HG03095 (cell line): ENCODE results near the gene EGFLAM.

Experiments used
- ATAC-seq: cut with Tn5 transposase; IDR thresholded peaks from one replicate; pipeline ENCODE4 v1.9.1; 2021; ENCODE audit warnings: moderate library complexity; ENCODE audit not compliant: unreplicated experiment

The EGFLAM gene

GRCh38 chr5:38265546-38266179 is 7.3 kb downstream of the EGFLAM start:
- peak; percentile 68 for ATAC-seq

DNA sequence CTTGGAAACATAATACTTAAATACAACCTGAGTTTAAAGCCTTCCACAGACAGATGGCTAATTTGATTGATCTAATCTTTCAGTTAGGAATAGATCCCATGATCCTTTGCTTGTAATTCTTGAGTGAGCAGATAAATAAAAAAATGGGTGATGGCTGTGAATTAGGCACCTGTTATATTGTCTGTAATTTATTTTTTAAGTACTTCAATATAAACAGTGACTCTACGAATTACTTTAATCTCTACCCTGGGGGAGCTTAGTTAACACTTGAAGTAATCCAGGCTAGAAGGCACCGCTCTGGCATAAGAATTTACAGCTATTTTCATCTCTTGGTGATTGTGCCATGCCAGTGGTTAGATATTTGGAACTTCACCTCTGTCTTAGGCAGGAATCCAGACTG is 9.0 kb downstream of the EGFLAM start:
- ATAC-seq, result no peak

DNA sequence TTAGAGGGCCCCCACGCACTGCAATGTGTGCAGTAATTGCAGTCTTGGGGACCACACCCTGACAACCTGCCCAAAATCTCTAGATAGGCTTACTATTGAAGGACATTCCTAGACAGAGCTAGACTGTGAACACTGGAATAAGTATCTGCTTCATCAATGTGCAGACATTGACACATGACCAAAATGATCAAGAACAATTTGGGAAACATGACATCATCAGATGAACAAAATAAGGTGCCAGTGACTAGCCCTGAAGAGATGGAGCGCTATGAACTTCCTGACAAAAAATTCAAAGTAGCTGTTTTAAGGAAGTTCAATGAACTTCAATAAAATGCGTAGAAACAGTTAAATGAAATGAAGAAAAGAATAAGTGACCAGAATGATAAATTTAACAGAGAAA is 15.3 kb downstream of the EGFLAM start:
- ATAC-seq, result no peak

DNA sequence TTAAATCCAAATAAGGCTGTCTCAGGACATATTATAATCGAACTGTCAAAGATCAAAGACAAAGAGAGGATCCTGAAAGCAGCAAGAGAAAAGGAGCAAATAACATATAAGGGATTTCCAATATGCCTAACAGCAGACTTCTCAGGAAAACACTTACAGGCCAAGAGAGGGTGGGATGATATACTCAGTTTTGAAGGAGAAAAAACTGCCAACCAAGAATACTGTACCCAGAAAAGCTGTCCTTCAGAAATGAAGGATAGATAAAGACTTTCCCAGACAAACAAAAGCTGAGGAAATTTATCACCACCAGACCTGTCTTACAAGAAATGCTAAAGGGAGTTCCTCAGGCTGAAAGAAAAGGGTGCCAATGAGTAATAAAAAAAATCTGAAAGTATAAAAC is 16.0 kb downstream of the EGFLAM start:
- ATAC-seq, result no peak

DNA sequence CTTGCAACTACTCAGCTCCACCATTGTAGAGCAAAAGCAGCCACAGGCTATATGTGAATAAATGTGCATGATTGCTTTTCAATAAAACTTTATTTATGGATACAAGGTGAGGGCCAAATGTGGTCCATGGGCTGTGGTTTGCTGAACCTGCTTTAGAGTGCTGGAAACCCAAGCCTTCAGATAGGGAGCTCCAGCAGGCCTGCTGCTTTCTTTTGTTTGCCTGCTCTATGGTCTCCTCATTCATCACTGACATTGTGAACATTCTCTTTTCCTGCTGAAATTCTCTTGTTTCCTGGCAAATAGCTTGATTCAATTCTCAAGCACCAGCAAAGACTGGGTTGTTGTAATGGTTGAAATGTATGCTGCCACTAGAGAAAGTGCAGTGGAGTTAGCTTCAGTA is 26.0 kb downstream of the EGFLAM start:
- ATAC-seq, result no peak

DNA sequence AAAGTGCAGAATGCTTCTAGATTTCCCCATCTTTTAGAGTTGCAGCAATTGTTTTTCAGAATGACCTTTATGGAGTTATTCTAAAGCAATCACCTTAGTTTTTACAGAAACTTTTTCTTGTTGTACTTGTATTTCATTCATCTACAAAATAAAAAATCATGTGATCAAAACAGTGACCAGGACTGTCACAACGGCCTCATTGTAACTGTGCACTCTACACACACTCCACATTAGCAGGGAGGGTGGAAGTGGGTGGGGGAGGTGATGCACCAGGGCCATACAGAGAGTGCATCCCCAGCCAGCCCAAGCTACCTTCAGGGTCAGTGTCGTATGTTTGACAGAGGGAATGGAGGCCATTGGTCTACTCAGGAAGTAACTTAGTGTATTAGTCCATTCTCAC is 26.9 kb downstream of the EGFLAM start:
- ATAC-seq, result no peak

DNA sequence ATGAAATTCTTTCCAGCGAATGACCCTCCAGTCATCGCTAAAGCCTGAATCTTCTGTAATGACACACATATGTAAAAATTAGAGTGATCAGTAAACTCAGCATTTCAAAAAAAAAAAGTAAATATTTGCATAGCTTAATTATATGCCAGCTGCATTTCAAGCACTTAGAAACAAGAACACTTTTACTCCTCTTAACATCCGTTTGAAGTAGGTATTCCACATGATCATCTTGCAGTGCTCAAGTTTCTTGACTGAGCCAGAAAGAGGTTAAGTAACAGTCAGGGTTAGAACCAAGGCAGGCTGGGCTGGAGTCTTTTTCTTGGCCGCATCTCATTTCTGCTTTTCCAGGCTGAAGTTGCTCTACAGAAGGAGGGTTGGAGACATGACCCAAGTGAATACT is 27.6 kb downstream of the EGFLAM start:
- ATAC-seq, result no peak

- ATAC-seq, result no peak
Observed at GRCh38 chr5:38287124-38287523, 28.8 kb downstream of the EGFLAM start.

GRCh38 chr5:38289457-38289856 is 31.1 kb downstream of the EGFLAM start:
- no peak for ATAC-seq

DNA sequence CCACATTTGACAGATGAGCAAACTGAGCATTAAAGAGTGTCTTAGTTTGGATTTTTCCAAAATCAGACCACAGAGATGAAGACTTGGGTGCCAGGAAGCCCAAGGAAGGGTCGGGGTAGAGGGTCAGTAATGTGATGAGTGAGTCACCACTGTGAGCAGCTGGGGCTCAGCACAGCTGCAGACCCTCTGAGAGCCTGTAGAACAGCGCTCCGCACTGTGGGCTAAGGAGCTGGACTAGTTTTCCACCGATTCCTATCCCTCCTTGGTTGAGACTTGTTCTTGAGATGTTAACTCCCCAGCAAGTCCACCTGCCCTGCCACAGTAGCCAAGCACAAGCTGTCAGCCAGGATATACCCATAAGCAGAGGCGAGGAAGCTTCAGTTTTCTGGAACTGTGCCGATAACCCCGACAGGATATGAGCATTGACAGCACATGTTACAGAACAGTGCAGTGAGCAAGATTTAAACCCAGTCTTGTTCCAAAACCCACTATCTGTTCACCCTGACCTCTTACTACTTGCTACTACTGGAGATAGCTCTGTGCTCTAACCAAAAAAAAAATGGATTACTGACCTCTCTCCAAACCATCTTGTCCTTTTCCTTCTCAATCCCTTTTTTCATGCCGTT is 31.8 kb downstream of the EGFLAM start:
- ATAC-seq, result no peak

GRCh38 chr5:38291355-38291754 is 33.0 kb downstream of the EGFLAM start:
- ATAC-seq, result no peak

DNA sequence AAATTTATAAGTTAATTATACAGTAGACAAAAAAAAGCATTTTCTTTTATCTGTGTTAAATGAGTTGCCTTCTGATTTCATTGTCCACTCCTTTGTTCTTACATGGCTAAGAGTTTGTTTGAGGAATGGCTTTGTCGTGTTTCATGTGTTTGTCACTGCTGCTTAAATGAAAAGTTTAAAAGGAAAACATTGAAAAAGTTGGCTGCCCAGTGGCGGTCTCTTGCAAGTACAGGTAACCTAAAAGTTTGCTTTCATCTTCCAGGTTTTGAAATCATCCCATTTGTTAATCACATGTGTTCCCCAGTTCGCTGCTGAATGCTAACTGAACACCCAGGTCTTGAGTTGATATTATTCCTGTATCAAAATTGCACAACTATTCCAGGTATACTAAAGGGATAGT is 33.9 kb downstream of the EGFLAM start:
- ATAC-seq, result no peak

DNA sequence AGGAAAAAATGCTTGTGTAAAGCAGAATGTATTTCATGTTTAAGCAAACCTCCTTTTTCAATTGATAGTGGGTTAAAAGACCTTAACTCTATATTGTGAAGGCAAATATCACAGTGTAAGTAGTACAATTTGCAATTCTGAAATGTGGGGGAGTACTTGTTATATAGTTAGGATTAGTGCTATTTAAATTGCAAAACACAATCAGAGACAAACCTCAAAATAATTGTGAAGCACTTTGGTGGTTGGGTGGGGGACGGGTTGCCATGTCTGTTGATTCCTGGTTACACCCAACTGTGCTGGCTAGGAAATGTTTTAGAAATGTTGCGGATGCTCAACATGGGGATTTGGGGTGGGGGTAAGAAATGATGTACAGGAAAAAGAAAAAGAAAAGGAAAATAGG is 37.4 kb downstream of the EGFLAM start:
- ATAC-seq, result no peak

DNA sequence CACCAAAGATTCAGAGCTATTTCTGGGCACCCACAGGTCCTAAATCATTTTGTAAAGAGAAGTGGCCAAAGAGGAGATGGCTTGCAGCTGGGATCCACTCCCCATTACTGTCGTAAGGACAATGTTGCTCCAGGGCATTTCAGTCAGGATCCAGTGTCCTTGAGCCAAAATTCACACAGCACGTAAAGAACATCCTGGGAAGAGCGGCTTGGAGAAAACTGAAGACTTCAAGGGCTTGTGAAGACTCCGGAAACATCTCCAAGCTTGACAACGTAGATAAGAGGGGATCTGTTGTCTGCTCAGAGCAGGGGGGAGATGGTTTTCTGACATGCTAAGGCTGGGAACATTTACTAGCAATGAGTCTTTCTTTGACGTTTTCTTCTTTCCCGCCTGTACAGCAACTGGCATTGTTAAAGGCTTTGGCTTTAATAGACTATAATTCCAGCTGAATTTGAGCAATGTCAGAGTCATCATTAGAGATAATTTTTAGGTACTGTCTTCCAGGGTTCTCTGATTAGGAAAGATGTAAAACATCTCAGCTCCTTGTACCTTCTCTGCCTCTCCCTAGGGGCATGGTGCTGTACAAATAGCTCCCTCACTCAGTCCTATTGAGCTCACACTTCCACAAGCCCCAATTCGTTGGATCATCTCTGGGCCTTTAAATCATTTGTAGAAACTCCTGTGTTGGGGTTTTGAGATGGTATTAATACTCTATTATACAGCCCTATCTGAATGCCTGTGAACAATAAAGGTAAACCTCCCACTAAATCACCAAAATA is 39.7 kb downstream of the EGFLAM start:
- ATAC-seq, result no peak

GRCh38 chr5:38299585-38299984 is 41.2 kb downstream of the EGFLAM start:
- no peak for ATAC-seq

DNA sequence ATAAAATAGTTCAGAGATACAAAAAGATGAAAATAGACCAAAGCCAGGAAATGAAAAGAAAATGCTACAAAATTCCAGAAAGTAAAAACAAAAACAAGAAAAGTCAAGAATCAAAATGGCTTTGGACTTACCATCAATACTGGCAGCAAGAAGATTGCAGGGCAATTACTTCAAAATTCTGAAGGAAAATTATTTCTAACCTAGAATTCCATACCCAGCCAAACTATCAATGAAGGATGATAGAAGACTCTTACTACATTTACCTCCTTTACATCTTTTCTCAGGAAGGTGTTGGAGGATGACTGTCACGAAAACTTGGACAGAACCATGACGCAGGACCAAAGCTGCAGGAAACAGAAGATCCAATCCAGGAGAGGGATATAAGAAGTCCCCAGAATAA is 46.8 kb downstream of the EGFLAM start:
- no peak for ATAC-seq

DNA sequence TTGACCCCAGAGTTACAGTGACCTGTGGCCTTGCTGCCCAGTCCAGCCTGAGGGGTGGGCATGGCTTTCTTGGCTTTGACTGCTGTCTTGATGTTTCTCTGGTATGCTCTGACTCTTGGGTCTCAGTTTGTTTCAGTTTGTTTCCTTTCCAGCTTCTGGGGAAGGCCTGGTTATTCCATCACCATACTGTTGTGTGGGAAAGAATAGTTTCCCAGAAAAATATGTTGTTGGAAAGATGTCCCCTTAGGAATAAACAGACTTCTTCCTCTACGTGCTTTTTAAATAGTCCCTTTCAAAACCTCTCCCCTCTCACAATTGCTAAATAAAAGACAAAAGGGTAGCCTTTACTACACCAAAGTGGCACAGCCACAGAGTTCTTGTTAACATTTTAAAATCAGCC is 49.5 kb downstream of the EGFLAM start:
- ATAC-seq, result no peak

DNA sequence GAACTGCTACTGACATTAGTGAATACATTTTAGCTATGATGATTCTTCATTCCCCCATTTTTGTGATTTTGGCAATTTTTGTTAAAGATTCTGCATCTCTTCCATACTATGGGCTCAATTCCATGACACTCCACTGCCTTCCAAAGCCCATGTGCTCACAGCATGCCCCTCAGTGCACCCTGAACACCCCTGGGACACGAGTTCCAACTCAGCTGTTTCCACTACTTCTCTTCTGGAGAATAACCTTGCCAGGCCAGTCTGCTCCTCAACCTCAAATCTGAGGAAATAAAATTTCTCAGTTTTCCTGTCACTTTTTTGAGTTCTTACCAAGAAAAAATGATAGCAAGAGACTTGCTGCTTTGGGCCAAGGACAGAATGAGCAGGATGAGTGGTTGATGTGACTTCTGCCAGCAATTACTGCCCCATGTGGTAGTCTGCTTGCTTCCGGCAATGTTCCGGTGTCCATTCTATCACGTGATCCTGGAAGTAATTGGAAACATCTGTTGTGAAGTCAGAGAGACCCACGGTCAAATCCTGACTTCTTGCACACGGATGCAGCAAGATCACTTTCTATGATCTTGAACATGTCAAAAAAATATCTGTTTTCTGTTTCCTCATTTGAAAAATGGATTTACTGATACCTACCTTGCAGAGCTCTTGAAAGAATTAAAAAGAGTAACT is 58.3 kb downstream of the EGFLAM start:
- ATAC-seq, result no peak

GRCh38 chr5:38317868-38318267 is 59.5 kb downstream of the EGFLAM start:
- no peak for ATAC-seq

DNA sequence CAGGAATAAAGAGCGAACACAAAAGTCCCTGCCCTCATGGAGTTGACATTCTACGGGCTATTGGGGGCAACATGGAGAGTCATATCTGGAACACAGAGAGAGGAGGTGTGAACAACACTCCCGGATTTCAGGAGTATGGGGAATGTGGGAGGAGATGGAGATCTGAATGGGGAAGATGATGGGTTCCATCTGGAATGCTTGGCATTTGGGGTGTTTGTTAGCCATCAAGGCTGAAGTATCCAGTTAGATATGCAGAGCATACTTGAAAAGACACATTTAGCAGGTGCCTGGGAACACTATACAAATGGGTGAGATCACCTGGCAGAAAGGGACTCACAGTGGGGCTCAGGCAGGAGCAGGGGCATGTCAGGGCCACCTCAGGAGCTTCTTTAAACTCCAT is 61.1 kb downstream of the EGFLAM start:
- ATAC-seq, result no peak

DNA sequence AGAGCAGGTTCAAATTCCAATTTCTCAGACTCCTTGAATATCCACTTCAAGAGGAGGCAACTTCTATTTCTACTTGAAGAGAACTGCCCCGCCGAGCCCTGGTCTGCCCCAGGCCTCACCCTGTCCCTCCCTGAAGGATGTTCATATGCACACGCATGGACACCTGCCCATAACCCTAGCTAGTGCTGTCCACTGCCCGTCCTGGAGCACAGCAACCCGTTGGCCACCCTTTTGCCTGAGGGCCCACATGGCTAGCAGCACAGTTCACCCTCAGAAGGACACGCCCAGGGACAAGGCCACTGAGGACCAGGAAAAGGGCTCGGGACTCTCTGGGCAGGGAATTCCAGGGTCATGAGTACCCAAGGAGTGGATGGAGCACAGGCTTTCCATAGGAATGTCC is 63.6 kb downstream of the EGFLAM start:
- ATAC-seq, result no peak
